Activated B cell treated with CpG ODN at 0.5 μM for 24 hours (primary cell): ENCODE results near the gene UCN. TPM values are rescaled to one million over a fixed set of nuclear protein-coding genes. Genes with fewer than 3 reads are reported as not detected.

Experiments used
- ATAC-seq: fragments of 200-7000 bp; cut with Tn5 transposase; one replicate; pipeline ENCODE4 v1.10.0; 2021; ENCODE audit warnings: low read depth, mild to moderate bottlenecking, moderate library complexity
- CTCF ChIA-PET: fragments of 350-600 bp; sonication (Branson Sonifier 250); formaldehyde crosslinking; loops from one replicate; lab custom pipeline; 2021; ENCODE audit warnings: antibody characterized with exemption; lab: Charles Lee
- POLR2A ChIA-PET: fragments of 350-600 bp; sonication (Branson Sonifier 250); formaldehyde crosslinking; loops from one replicate; lab custom pipeline; 2021; ENCODE audit warnings: antibody characterized with exemption; lab: Charles Lee
- DNase-seq: peaks from one replicate; pipeline ENCODE4 v3.0.0; 2022
- H3K27ac Mint-ChIP-seq: one replicate; pipeline ENCODE4 v1.8.0; 2020; ENCODE audit warnings: mixed read lengths
- H3K27me3 Mint-ChIP-seq: one replicate; pipeline ENCODE4 v1.8.0; 2021; ENCODE audit warnings: mixed read lengths
- H3K36me3 Mint-ChIP-seq: one replicate; pipeline ENCODE4 v1.8.0; 2021; ENCODE audit warnings: low read depth, mixed read lengths
- H3K4me1 Mint-ChIP-seq: one replicate; pipeline ENCODE4 v1.8.0; 2021; ENCODE audit warnings: mixed read lengths
- H3K4me3 Mint-ChIP-seq: one replicate; pipeline ENCODE4 v1.8.0; 2020; ENCODE audit warnings: mild to moderate bottlenecking, mixed read lengths
- H3K9me3 Mint-ChIP-seq: one replicate; pipeline ENCODE4 v1.8.0; 2020; ENCODE audit warnings: mixed read lengths
- CTCF ChIP-seq: fragments of 200-600 bp; IDR thresholded peaks from one replicate; pipeline ENCODE4 v1.8.0; 2022; ENCODE audit warnings: antibody characterized with exemption, mild to moderate bottlenecking
- intact Hi-C: fragments of 100-400 bp; cut with micrococcal nuclease; formaldehyde crosslinking; loops from one replicate; pipeline ENCODE4 v1.15.1; 2024
- total RNA-seq: library from RNA; stranded (reverse); gene quantifications from 2 replicates; pipeline ENCODE4 v1.2.3, GENCODE V29; 2022

Gene UCN
- total RNA-seq, 1 donor from 2014 or later = 1.2 TPM

GRCh38 chr2:27307545-27308358, 493 bp downstream of the UCN start:
- DNase-seq (no peak), ATAC-seq (no peak)
- Mint-ChIP-seq H3K4me3 (no peak overlapping the region), H3K27me3 (peaks cover 18% of the 10 kb centered on the region), H3K4me1 (peaks cover 10% of the 10 kb centered on the region), H3K9me3 (no peaks in the 10 kb centered on the region), H3K27ac (no peak overlapping the region), H3K36me3 (peaks cover 30% of the 10 kb centered on the region)
- ChIA-PET POLR2A (no interaction called here), CTCF (no interaction called here)
- intact Hi-C loops = no loop called here
- TF ChIP-seq CTCF = no peak

GRCh38 chr2:27307287-27307544, 1.0 kb downstream of the UCN start:
- intact Hi-C loops = no loop called here
- peaks cover 18% of the 10 kb centered on the region for H3K27me3 Mint-ChIP-seq
- peak overlapping the region; percentile 7 for H3K4me3 Mint-ChIP-seq
- DNase-seq (no peak), ATAC-seq (no peak)
- peaks cover 11% of the 10 kb centered on the region for H3K4me1 Mint-ChIP-seq
- no peaks in the 10 kb centered on the region for H3K9me3 Mint-ChIP-seq
- ChIA-PET POLR2A (no interaction called here), CTCF (no interaction called here)
- no peak overlapping the region for H3K27ac Mint-ChIP-seq
- no peak for TF ChIP-seq CTCF
- peaks cover 25% of the 10 kb centered on the region for H3K36me3 Mint-ChIP-seq

- H3K27ac Mint-ChIP-seq = no peak overlapping the region
- peak; percentile 49 for ATAC-seq
- H3K4me1 Mint-ChIP-seq = peaks cover 11% of the 10 kb centered on the region
- intact Hi-C loops = no loop called here
- POLR2A ChIA-PET = no interaction called here
- peaks cover 18% of the 10 kb centered on the region for H3K27me3 Mint-ChIP-seq
- peak overlapping the region; percentile 35 for H3K4me3 Mint-ChIP-seq
- CTCF ChIA-PET = no interaction called here
- peak; percentile 28 for DNase-seq
- TF ChIP-seq CTCF = no peak
- H3K36me3 Mint-ChIP-seq = peaks cover 24% of the 10 kb centered on the region
- H3K9me3 Mint-ChIP-seq = no peaks in the 10 kb centered on the region
Observed at GRCh38 chr2:27306573-27307286, 1.5 kb downstream of the UCN start.

- H3K4me1 Mint-ChIP-seq = peaks cover 11% of the 10 kb centered on the region
- no peaks in the 10 kb centered on the region for H3K9me3 Mint-ChIP-seq
- POLR2A ChIA-PET = no interaction called here
- TF ChIP-seq CTCF = no peak
- intact Hi-C loops = no loop called here
- no peak overlapping the region for H3K27ac Mint-ChIP-seq
- peaks cover 18% of the 10 kb centered on the region for H3K36me3 Mint-ChIP-seq
- peaks cover 18% of the 10 kb centered on the region for H3K27me3 Mint-ChIP-seq
- DNase-seq (no peak), ATAC-seq (no peak)
- CTCF ChIA-PET = no interaction called here
- H3K4me3 Mint-ChIP-seq = peak overlapping the region; percentile 35
Observed at GRCh38 chr2:27306136-27306535, 2.1 kb downstream of the UCN start.

GRCh38 chr2:27305516-27305915, 2.7 kb downstream of the UCN start:
- CTCF ChIA-PET = interaction anchor here (0.8 kb wide), 2 partner anchors 13 to 346 kb away, joined by 4 read pairs; no protein-coding TSS in a partner anchor
- Mint-ChIP-seq H3K4me1 (peaks cover 11% of the 10 kb centered on the region), H3K27ac (no peak overlapping the region), H3K27me3 (peaks cover 18% of the 10 kb centered on the region), H3K36me3 (peaks cover 16% of the 10 kb centered on the region), H3K4me3 (no peak overlapping the region), H3K9me3 (no peaks in the 10 kb centered on the region)
- no peak for TF ChIP-seq CTCF
- intact Hi-C loops = no loop called here
- no peak for DNase-seq
- no peak for ATAC-seq
- POLR2A ChIA-PET = no interaction called here
